Body of pancreas (tissue), 4 donors: ENCODE results near the gene P3H3. TPM values are rescaled to one million over a fixed set of nuclear protein-coding genes. Genes with fewer than 3 reads are reported as not detected.
A peak's percentile ranks its signal among the peaks of the same experiment; 100 is the strongest.

Experiments used
- ATAC-seq: fragments of 150-250 bp; one replicate; pipeline ENCODE4 v1.9.1; 2016
- DNase-seq, 4 donors: peaks; one replicate each; pipeline ENCODE4 v3.0.0-alpha.2; 2019
- H3K27ac ChIP-seq, 4 donors: fragments of 200-600 bp; sonication (generic); 1 replicate in 3 of 4; 2 replicates in 1 of 4; pipeline versions ENCODE4 v1.5.1 to v1.6.1; 2016 to 2019; ENCODE audit warnings: mild to moderate bottlenecking in 1 of 4, mixed read lengths in 1 of 4, moderate library complexity in 1 of 4
- H3K27me3 ChIP-seq, 2 donors: fragments of 200-600 bp; sonication (generic); one replicate each; pipeline ENCODE4 v1.6.0; 2016; ENCODE audit warnings: mild to moderate bottlenecking in 1 of 2
- H3K36me3 ChIP-seq, 2 donors: fragments of 200-600 bp; sonication (generic); replicated peaks in 1 of 2; 2 replicates each; pipeline ENCODE4 v1.5.1; 2016; ENCODE audit warnings: low read depth in 2 of 2; ENCODE audit not compliant: insufficient read depth in 1 of 2
- H3K4me1 ChIP-seq: fragments of 200-600 bp; sonication (generic); one replicate; pipeline ENCODE4 v1.6.0; 2016
- H3K4me3 ChIP-seq, 2 donors: fragments of 200-600 bp; sonication (generic); 1 replicate in 1 of 2; 2 replicates in 1 of 2; pipeline ENCODE4 v1.5.1; 2016 to 2019
- H3K9me3 ChIP-seq, 3 donors: fragments of 200-600 bp; sonication (generic); 1 replicate in 2 of 3; 2 replicates in 1 of 3; pipeline ENCODE4 v1.5.1; 2016
- CTCF ChIP-seq, 7 experiments: fragments of 450-650 bp in 4 of 7; fragments of 200-600 bp in 3 of 7; sonication (generic) in 3 of 7; IDR thresholded peaks; one replicate each; pipeline ENCODE4 v1.5.1; 2016 to 2019; ENCODE audit warnings: antibody characterized with exemption in 7 of 7
- POLR2A ChIP-seq, 3 donors: fragments of 450-650 bp; IDR thresholded peaks; one replicate each; pipeline ENCODE4 v1.6.1; 2016; ENCODE audit warnings: antibody characterized with exemption in 3 of 3, mild to moderate bottlenecking in 2 of 3
- WGBS, 2 donors: methylation state at CpG; one replicate each; pipeline ENCODE4 v1.1.5; 2017; 5-methylcytosine and 5-hydroxymethylcytosine counted together
- intact Hi-C: fragments of 100-400 bp; cut with DNase I; formaldehyde crosslinking; loops from one replicate; pipeline ENCODE4 v1.15.1; 2023
- total RNA-seq, 2 donors: library from RNA; depleted of rRNA; stranded (reverse); fragments of >200 nt; gene quantifications; one replicate each; pipeline ENCODE4 v1.1.0, GENCODE V29; 2016

Gene P3H3
- total RNA-seq, 2 donors from 2014 or later = 17.6 to 43.2 TPM

DNA sequence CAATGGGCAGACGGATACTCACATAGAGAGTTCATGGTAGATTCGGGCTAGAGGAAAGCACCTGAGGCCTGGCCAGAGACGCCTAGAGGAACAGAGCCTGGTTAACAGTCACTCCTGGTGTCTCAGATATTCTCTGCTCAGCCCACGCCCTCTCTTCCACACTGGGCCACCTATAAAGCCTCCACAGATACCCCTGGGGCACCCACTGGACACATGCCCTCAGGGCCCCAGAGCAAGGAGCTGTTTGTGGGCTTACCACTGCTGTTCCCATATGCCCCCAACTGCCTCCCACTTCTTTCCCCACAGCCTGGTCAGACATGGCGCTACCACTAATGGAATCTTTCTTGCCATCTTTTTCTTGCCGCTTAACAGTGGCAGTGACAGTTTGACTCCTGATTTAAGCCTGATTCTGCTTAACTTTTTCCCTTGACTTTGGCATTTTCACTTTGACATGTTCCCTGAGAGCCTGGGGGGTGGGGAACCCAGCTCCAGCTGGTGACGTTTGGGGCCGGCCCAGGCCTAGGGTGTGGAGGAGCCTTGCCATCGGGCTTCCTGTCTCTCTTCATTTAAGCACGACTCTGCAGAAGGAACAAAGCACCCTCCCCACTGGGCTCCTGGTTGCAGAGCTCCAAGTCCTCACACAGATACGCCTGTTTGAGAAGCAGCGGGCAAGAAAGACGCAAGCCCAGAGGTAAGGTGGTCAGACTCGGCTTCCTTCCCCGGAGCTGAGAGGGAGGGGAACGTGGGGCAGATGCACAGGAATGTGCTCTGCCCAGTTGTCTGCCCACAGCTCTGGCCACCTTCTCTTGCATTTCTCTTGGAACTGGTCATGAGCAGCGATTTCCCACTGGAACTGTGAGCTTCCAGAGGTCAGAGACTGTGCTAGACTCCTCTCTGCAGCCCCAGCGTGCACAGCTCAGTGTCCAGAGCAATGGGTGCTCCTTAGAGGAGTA is 39.0 kb upstream of the P3H3 start, which contains the start of gene CD4:
CD4 (plus strand) TSS at position 557 of the 953 bp plus-strand sequence. CDS start 10,611 bp downstream, outside the sequence.
- Histone ChIP-seq H3K4me3 (no peak within 1 kb of the TSS), H3K27ac (peak within 1 kb of the TSS in 2 of 4 donors; percentile 8 to 44), H3K36me3 (no peaks in the 10 kb centered on the region), H3K9me3 (no peaks in the 10 kb centered on the region), H3K27me3 (no peaks in the 10 kb centered on the region), H3K4me1 (no peaks in the 10 kb centered on the region)
- ATAC-seq = no peak
- 48 to 50% methylated on average over 17 to 18 of the region's 18 CpGs for WGBS, 2 donors
- DNase-seq = peak in 2 of 4 donors; percentile 30 to 75
- intact Hi-C loops = no loop called here
- TF ChIP-seq POLR2A (IDR thresholded peaks at IDR 0.05) (peak in 2 of 3 donors; percentile 28 to 59), CTCF (IDR thresholded peaks at IDR 0.05) (no peak)

DNA sequence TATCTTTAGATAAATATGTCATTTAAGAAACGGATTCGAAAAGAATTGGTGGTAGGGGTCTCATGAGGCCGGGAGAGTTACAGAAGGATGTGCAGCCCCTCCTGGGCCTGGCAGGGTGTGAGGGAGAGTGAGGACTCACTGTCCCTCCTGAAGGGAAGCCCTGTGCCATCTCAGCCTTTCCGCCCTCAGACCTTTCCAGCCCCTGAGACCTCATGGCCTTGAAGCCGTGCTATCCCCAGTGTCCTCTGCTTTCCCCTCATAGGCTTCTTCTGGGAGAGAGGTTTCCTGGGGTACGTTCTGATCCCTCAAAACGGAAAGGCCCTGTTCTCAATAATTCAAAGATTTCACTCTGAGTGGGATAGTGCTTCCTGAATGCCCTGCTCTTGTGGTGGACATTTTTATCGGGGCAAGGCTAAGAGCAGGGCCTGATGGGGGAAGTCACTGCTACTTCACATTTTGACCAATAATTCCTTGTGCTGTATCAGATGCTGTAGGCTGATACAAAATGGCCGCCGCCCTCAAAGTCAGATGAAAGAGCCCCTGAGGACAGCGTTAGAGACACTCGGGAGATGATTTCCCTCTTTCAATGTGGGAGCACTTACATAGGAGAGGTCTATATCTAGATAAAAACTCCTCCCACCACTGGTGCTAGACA is 37.6 kb upstream of the P3H3 start:
- intact Hi-C loops = no loop called here
- no peaks in the 10 kb centered on the region for H3K4me1 ChIP-seq
- no peak for TF ChIP-seq POLR2A (IDR thresholded peaks at IDR 0.05)
- TF ChIP-seq CTCF (IDR thresholded peaks at IDR 0.05) = no peak
- 62 to 71% methylated on average over 11 to 12 of the region's 12 CpGs for whole genome bisulfite sequencing, 2 donors
- ATAC-seq (no peak), DNase-seq (no peak)
- H3K36me3 ChIP-seq = no peaks in the 10 kb centered on the region
- H3K27me3 ChIP-seq = no peaks in the 10 kb centered on the region
- no peak overlapping the region for H3K4me3 ChIP-seq
- peak overlapping the region in 1 of 4 donors; percentile 1 for H3K27ac ChIP-seq
- no peaks in the 10 kb centered on the region for H3K9me3 ChIP-seq

DNA sequence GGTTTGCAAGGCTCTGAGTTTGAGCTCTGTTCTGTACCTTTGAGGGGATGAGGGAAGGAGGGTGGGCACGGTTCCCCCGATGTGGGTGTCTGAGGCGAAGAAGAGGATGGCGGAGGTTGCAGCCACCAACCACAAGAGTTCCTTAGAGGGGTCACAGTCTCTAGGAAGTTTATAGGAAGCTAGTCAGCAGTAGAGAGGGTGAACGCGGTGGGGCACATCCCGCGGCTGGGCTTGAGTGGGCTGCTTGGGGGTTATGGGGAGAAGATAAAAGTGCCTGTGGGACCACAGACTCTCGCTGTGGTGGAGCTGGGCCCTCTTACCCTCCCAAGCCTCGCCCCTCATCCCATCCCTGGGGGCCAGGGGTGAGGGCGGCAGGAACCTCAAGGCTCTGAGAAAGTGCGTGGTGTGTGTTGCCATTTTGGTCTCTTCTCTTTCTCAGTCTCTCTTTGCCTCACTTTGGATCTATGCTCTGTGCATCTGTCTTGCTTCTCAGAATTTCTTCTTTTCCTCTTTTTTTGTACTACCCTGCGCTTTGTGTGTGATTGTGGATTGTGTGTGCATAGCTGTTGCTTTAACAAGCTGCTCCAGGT is 36.2 kb upstream of the P3H3 start:
- ATAC-seq = no peak
- no peak for TF ChIP-seq CTCF (IDR thresholded peaks at IDR 0.05)
- TF ChIP-seq POLR2A (IDR thresholded peaks at IDR 0.05) = no peak
- intact Hi-C loops = no loop called here
- WGBS, 2 donors = 72 to 82% methylated on average over 13 of the region's 13 CpGs
- Histone ChIP-seq H3K4me3 (no peak overlapping the region), H3K9me3 (no peaks in the 10 kb centered on the region), H3K27ac (peak overlapping the region in 1 of 4 donors; percentile 61), H3K36me3 (no peaks in the 10 kb centered on the region), H3K4me1 (no peaks in the 10 kb centered on the region), H3K27me3 (no peaks in the 10 kb centered on the region)
- no peak for DNase-seq

- 36 to 42% methylated on average over 12 of the region's 12 CpGs for WGBS, 2 donors
- no peak for ATAC-seq
- intact Hi-C loops = no loop called here
- H3K27ac ChIP-seq = peak overlapping the region in 1 of 4 donors; percentile 61
- DNase-seq = peak in 1 of 4 donors; percentile 55
- H3K9me3 ChIP-seq = no peaks in the 10 kb centered on the region
- H3K36me3 ChIP-seq = no peaks in the 10 kb centered on the region
- H3K27me3 ChIP-seq = no peaks in the 10 kb centered on the region
- TF ChIP-seq POLR2A (IDR thresholded peaks at IDR 0.05) = peak in 1 of 3 donors; percentile 48
- TF ChIP-seq CTCF (IDR thresholded peaks at IDR 0.05) = no peak
- no peaks in the 10 kb centered on the region for H3K4me1 ChIP-seq
- no peak overlapping the region for H3K4me3 ChIP-seq
Observed at GRCh38 chr12:6792522-6793201, 35.5 kb upstream of the P3H3 start.
